Kidney glomerular epithelial cell (primary cell): ENCODE data around the gene PKD1.

Experiments used
- DNase-seq: peaks from one replicate; lab custom pipeline; 2025; lab: John Stamatoyannopoulos, UW

The PKD1 gene

GRCh38 chr16:2045965-2046892, 89.5 kb downstream of the PKD1 start:
- no peak for DNase-seq

GRCh38 chr16:2044541-2044940, 91.2 kb downstream of the PKD1 start:
- no peak for DNase-seq

GRCh38 chr16:2043667-2044451, 91.8 kb downstream of the PKD1 start:
- no peak for DNase-seq

GRCh38 chr16:2042986-2043666, 92.6 kb downstream of the PKD1 start:
- DNase-seq = no peak

- DNase-seq = no peak
Observed at GRCh38 chr16:2042171-2042985, 93.3 kb downstream of the PKD1 start.

- no peak for DNase-seq
Observed at GRCh38 chr16:2040787-2041522, 94.7 kb downstream of the PKD1 start.

- DNase-seq = no peak
Observed at GRCh38 chr16:2040041-2040786, 95.5 kb downstream of the PKD1 start.

GRCh38 chr16:2039274-2040031, 96.2 kb downstream of the PKD1 start:
- no peak for DNase-seq
